Measurements from ENCODE around the gene BSCL2.
A peak's percentile ranks its signal among the peaks of the same experiment; 100 is the strongest.
"Not testable (repeated sequence)": the region's sequence is repeated elsewhere in the genome, so short reads cannot be mapped to it uniquely, and the experiment has no call there.

BSCL2 gene

DNA sequence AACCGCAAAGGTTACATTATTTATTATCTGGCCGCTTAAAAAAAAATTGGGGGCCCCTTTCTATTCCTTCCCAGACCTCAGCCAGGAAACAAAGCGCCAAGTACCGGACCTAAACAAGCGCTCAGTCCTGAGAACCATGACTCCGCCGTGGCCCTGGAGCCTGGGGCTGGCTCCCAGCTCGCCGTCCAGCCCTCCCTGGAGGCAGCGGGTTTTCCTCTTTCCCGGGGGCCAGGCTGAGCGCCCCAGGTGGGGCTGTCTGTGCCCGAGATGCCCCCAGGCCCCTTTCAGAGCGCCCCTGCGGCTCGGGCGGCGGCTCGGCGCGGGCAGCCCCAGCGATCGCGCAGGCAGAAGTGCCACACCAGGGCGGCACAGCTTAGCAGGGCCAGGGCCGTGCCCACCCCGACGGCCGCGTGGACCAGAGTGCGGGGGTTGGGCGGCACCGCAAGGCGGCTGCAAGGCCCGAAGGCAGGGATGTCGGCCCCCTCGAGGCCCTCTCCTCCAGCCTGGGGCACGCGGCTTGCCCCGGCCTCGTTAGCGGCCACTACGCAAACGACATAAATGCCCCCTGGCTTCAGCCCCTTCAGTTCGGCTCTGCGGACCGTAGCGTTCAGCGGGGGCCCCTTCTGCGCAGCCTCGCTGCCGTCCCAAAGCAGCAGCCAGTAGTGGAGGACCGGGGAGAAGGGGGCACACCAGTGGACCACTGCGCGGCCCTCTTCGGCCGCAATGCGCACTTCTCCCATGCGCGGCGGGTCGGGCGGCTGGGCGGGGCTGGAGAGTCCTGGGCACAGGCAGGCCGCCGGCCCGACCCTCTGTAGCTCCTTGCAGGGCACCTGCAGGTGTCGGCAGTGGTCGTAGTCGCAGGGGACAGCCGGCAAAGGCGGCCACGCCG is 19.5 kb downstream of the BSCL2 start:
- no peak for DNase-seq (ENCODE audit: low read depth)

DNA sequence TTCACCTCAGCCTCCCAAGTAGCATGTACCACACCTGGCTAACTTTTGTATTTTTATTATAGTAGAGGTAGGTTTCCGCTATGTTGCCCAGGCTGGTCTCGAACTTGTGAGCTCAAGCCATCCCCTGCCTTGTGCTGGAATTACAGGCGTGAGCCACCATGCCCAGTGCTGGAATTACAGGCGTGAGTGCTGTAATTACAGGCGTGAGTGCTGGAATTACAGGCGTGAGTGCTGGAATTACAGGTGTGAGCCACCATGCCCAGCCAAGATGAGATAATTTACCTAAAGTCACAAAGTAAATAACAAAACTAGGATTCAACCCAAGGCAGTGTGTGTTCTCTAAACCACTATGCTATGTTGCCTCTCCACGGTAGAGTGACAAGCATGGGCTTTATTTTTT is 24.7 kb downstream of the BSCL2 start:
- no peak for DNase-seq (ENCODE audit: low read depth)

DNA sequence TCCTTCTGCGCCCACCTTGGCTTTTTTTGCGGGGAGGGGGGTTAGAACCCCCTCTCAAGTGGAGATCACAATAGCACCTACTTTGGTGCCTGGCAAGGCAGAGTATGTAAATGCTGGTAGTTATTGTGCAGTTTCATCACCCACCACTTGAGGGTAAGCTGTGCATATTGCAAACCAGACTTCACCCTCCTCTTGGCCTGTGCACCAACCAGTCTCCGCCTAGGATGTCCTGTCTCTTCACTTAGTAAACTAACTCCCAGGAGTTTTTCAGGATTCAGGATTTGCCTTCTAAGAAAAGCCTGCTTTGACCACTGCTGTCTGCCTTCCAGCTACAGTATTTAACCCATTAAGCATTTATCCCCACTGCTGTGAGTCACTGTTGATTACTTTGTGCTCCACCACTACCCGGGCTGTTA is 26.4 kb downstream of the BSCL2 start:
- DNase-seq (ENCODE audit: low read depth) = no peak

DNA sequence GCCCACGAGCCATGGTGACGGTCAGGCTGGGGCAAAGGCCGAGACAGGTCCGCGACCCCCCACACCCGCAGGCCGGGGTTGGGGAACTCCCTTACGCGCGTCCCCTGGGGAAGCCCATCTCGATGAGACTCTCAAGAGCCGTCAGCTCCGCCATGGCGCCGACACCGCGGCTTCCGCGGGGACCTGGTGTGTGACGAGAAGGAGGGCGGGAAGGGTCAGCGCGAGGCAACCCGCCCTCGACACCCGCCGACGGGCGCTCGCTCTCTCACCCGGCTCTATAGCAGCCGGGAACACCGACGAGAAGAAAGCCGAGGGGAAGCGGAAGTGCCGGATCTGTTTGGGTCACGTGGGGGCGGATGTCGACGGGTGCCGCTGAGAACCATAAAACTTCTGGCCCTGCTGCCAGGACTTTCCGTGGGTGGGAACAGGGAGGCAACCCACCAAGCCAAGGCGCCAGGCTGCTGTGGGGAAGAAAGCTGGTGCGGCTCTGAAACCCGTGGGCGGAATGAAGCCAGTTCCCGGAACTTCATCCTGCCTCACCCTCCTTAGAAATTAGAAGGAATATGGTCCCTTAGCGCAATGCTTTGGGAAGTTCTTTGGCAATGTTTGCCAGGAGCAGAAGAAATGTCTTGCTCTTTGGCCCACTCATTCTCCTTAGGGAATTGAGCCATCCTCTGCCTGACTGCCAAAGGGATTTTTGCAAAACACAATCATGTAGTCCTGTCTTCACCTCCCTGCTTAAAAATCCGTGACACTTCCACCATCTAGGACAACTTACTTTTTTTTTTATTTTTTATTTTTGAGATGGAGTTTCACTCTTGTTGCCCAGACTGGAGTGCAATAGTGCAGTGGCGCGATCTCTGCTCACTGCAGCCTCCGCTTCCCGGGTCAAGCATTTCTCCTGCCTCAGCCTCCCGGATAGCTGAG is 28.2 kb downstream of the BSCL2 start, which contains the start of gene UBXN1:
UBXN1 (minus strand) TSS at position 304 of the 927 bp plus-strand sequence; CDS start at position 154, 150 bp downstream.
- peak; percentile 70 for DNase-seq (ENCODE audit: low read depth)

DNA sequence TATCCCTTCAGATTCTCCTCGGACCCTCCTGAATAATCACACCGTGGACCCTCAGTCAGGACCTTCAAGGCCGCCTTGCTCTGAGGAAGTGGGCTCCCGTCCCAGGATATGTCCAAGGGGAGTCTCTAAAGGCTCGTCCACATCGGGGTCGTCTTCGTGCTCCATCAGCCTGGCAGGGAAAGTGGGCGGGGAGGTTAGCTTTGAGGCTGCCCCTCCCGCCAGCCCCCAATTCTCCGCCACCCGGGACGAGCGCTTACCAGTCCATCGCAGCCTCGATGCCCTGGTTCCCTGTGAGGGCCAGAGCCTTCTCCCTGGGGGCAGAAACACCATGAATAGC is 28.8 kb downstream of the BSCL2 start:
- no peak for DNase-seq (ENCODE audit: low read depth)

DNA sequence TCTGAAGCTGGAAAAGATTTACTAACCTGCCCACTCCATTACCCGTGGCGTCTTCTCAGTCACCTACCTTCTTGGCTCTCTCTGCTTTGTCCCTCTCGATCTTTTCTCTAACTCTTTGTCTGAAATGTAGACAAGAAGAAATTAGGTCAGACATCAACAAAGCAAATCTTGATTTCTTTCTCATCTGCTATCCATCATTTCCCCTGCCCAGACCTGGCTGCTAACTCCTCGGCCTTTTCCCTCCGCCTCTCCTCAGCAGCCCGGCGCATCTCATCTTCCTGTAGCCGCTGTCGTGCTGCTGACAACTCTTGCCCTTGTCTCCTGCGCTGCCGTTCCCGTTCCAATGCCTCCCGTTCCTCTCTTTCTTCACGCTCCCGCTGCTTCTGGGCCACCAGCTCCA is 29.5 kb downstream of the BSCL2 start:
- no peak for DNase-seq (ENCODE audit: low read depth)

DNA sequence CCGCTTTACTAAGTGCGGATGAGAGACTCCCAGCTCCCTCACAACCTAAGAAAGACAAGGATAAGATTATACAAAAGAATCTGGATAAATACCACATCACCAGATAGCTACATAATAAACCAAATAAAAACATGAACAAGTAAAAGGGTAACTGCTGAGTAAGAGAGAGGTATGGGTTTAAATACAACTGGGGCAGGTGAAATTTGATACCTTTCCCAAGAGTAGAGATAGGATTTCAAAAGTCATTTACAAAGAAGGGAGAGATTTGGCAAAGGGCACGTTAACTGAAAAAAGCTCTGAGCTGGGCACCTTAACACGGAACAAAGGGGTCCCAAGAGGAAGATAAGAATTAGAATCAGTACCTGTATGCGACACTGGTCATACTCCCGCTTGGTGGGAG is 30.1 kb downstream of the BSCL2 start:
- no peak for DNase-seq (ENCODE audit: low read depth)

DNA sequence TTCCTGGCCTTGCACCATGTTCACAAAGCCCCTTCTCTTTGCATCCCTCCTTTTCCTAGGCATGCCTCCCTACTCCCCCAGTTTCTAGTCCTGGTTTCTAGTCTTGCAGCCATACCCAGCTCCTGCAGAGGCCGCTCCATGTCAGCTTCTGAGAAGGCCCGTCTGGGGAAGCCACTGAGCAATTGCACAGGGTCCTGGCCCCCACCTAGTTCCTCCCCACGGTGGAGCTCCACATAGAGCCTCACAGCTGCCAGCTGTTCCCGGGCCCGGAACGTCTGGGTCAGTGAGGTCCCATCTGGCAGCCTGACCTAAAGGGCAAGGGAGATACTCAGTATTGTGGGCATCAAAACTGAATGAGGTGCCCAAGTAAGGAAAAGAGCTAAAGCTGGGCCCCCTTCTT is 30.5 kb downstream of the BSCL2 start:
- no peak for DNase-seq (ENCODE audit: low read depth)

DNA sequence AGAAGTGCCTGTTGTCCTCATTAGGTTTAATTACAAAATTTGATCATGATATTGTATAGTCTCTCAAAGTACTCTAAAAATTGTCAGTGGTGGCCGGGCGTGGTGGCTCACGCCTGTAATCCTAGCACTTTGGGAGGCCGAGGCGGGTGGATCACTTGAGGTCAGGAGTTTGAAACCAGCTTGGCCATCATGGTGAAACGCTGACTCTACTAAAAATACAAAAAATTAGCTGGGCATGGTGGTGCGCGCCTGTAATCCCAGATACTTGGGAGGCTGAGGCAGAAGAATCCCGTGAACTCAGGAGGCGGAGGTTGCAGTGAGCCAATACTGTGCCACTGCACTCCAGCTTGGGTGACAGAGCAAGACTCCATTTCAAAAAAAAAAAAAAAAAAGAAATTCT is 31.8 kb downstream of the BSCL2 start:
- DNase-seq (ENCODE audit: low read depth) = not testable (repeated sequence)

DNA sequence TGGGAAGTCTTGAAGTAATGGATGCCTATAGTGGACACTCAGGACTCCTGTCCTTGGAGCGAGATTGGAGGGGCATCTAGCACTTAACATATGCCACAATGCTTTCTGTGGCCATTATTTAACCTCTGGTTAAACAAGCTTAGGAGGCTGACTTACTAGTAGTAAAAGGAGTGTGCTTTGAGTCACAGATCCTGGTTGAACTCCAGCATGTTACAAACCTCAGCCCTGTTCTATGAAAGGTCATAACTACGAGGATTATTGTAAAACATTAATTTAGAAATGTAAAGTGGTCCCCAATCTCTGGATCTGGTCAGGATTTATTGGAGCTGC is 34.1 kb downstream of the BSCL2 start:
- DNase-seq (ENCODE audit: low read depth) = no peak

DNA sequence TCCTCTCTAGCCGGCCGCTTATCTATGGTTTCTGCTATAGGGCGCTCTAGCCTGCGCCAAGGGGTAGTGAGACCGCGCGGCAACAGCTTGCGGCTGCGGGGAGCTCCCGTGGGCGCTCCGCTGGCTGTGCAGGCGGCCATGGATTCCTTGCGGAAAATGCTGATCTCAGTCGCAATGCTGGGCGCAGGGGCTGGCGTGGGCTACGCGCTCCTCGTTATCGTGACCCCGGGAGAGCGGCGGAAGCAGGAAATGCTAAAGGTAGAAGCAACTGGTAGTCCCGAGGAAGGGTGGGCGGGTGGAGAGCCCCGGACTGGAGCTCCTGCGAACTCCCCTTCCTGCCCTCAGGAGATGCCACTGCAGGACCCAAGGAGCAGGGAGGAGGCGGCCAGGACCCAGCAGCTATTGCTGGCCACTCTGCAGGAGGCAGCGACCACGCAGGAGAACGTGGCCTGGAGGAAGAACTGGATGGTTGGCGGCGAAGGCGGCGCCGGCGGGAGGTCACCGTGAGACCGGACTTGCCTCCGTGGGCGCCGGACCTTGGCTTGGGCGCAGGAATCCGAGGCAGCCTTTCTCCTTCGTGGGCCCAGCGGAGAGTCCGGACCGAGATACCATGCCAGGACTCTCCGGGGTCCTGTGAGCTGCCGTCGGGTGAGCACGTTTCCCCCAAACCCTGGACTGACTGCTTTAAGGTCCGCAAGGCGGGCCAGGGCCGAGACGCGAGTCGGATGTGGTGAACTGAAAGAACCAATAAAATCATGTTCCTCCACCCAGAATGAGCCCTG is 35.4 kb downstream of the BSCL2 start, which contains the start of the genes LBHD1 and UQCC3:
LBHD1 (minus strand) TSS at position 660 of the 782 bp plus-strand sequence. CDS start 2,236 bp downstream, outside the sequence.
UQCC3 (plus strand) TSS at position 66 of the 782 bp plus-strand sequence; CDS start at position 139, 73 bp downstream.
- peak; percentile 53 for DNase-seq (ENCODE audit: low read depth)

DNA sequence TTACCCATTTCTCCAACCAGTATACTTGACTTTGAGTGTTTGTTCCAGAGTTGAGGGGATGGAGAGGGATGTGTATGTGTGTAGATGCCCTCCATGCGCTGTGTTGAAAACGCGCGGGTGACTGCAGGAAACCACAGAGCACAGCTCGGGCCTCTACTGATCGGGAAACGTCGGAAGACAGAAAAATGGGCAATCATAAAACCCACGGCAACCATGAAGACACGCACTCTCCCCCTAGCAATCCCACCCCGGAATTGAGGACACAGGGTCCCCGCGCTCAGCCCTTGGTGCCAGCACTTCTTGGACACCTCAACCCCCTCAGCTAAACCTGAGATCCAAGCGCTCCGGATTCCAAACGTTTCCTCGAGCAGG is 36.0 kb downstream of the BSCL2 start:
- DNase-seq (ENCODE audit: low read depth) = no peak

DNA sequence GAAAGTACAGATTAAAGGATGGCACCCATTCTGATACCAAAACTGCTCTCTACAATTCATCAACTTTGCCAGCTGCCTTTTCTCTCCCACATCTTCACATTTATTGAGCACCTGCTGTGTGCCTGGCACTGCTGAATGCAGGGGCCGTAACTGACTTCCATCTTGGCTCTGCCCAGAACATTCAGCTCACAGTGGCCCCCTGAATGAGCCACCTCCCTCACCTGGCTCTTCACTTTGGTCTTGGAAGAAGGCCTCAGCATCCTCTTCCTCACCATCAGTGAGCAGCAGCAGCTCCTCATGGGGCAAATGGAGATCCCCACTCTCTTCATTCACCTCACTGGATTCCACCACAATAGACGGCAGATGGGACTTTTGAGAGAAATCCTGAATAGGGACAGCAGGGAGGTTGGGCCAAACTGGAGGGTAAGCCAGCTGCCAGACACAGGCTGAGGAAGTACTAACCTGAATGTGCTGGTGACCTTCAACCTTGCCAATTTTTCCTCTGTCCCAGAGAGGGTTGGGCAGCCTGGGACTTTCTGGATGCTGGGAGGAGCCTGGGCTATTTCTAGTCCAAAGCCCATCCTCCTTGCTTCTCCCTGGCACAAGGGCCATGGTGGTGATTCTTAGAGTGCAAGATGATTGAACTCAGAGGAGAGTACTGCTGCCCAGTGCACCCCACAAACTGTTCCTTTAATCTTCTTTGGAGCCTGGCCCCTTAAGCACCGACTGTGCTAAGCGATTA is 37.6 kb downstream of the BSCL2 start:
- no peak for DNase-seq (ENCODE audit: low read depth)

DNA sequence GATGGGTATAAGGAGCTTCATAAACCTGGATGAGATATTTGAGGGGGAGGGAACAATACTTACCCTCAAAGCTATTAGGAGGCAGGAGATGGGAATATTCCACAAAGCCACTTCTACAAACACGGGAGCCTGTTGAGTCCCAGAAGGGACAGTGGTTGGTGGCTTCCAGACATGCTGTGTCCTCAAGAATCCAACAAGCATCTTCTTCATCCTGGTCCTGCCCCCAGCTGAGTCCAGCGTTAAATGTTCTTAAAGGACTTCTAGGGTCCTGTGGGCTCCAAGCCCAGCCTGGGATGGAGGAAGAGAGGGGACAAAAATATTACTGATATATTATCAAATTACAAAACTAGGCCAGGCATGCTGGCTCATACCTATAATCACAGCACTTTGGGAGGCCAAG is 39.8 kb downstream of the BSCL2 start:
- DNase-seq (ENCODE audit: low read depth) = no peak

DNA sequence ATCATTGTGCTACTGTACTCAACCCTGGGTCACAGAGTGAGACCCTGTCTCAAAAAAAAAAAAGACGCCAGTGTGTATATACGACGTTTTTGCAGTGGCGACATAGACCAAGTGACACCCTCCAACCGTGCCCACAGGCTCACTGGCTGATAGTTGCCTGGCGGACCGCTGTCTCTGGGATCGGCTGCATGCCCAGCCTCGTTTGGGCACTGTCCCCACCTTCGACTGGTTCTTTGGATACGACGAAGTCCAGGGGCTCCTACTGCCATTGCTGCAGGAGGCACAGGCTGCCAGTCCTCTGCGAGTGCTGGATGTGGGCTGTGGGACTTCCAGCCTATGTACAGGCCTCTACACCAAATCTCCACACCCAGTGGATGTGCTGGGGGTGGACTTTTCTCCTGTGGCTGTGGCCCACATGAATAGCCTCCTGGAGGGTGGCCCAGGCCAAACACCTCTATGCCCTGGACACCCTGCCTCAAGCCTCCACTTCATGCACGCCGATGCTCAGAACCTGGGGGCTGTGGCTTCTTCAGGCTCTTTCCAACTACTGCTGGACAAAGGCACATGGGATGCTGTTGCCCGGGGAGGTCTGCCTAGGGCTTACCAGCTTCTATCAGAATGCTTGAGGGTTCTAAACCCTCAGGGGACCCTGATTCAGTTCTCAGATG is 40.8 kb downstream of the BSCL2 start:
- DNase-seq (ENCODE audit: low read depth) = no peak

DNA sequence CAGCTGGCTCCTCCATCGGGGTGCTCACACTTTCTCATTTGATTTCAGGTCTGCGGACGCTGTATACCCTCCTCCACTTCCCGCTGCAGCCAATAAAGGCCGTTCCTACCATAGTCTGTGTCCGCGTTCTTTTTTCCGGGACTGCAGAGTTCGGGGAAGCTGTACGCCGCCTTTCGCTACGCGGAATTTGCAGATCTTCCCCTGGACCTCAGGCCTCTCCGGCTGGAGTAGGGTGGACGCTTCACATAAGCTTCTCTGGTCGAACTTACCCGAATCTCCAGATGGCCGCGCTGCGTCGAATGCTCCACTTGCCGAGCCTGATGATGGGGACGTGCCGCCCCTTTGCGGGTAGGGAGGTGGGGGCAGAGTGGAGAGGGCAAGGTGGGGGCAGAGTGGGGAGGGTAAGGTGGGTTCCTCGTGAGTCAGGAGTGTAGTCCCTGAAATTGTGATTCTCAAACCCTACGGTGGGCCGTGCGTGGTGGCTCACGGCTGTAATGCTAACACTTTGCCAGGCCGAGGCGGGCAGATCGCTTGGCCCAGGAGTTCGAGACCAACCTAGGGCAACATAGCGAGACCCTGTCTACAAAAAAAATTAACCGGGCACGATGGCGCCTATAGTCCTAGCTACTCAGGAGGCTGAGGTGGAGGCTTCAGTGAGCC is 41.5 kb downstream of the BSCL2 start:
- peak; percentile 49 for DNase-seq (ENCODE audit: low read depth)

DNA sequence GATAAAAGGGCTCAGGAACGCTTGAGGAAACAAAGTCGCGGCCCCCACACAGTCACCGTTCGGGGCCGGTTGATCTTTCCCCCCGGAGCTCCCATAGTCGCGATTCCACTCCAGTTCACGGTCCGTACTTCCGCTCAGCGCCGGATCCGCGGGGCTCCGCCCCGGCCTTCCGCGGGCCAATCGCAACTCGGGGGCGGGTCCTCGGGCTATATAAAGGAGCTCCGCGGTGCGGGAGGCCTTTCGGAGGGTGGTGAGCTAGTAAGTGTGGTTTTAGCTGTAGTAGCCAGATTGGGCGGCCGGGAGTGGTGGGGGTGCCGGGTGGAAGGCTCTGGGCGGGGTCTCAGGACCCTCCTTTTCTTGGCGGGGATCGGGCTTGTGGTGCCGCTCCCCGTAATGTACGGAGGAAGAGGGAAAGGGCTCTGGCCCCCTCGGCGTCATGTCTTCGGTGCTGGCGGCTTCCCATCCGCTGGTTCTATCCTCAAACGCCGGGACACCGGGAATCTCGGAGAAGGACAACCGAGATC is 42.1 kb downstream of the BSCL2 start, which contains the start of the genes C11orf98 and CSKMT:
C11orf98 (minus strand) TSS at position 136 of the 524 bp plus-strand sequence; CDS start at position 95, 41 bp downstream.
CSKMT (plus strand) TSS at position 238 of the 524 bp plus-strand sequence. CDS start 568 bp downstream, outside the sequence.
- DNase-seq (ENCODE audit: low read depth) = peak; percentile 95

DNA sequence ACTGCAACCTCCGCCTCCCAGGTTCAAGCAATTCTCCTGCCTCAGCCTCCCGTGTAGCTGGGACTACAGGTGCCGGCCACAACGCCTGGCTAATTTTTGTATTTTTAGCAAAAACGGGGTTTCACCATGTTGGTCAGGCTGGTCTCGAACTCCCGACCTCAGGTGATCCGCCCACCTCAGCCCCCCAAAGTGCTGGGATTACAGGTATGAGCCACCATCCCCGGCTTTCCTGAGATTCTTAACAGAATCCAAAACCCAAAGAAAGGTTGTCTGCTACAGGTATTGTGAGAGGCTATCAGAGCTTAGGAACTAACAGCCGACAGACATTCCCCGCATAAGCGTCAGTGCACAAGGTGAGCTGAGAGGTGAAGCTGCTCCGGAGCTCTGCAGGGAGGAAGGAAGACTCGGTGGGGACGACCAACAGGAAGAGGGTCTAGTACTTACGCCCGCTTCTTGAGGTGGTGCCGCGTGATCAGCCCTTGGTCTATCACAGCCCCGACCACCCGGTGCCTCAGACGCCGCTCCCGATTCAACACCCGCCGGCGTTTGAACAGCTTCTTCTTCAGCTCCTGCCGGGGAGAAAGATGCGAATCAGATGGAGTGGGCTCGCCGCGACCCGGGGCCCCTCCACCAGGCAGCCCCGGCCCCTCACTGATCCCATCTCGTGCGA is 42.7 kb downstream of the BSCL2 start:
- peak; percentile 25 for DNase-seq (ENCODE audit: low read depth)

DNA sequence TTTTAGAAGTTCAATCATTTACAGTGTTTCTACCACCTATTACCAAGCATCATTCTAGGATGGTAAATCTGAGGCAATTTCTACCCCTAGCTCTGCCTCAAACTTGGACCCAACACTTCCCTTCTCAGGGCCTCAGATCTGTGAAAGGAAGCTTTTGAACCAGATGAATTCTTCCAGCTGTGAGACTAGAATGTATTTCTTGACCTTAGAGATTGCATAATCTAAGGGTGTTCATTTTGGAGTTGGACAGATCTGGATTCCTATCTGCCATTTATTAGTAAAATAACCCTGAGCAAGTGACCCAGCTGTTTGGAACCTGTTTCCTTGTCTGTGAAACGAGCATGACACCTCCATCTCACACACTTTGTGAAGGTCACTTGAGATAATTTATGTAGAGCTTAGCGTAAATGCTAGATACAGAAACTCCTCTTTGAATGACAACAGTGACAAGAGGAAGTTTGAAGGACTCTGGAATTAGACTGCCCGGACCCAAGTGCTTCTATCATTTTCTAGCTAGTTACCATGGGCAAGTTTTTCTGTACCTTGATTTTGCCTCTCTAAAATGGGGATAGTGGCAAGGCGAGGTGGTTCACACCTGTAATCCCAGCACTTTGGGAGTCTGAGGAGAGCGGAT is 50.3 kb downstream of the BSCL2 start:
- no peak for DNase-seq (ENCODE audit: low read depth)

Data from stimulated activated CD8-positive, alpha-beta memory T cell treated with anti-CD3 and anti-CD28 coated beads, Interleukin-12 subunit alpha, Interleukin-12 subunit beta, amount 100 ng/mL, for 1 hour (primary cell).